H1 (cell line): ENCODE data around the gene ACTN3.

Source experiments
- CHD2 ChIP-seq: IDR thresholded peaks from 2 replicates; pipeline ENCODE4 v1.6.1; 2012; ENCODE audit warnings: low read length, improper control_type of control experiment
- CTCF ChIP-seq, 3 experiments: IDR thresholded peaks; 1 replicate in 2 of 3; 2 replicates in 1 of 3; pipeline versions ENCODE4 v1.5.1 to v1.6.1; 2011; ENCODE audit warnings: low read length in 3 of 3, mild to moderate bottlenecking in 3 of 3, inconsistent platforms in 2 of 3, low read depth in 1 of 3, moderate library complexity in 1 of 3; ENCODE audit not compliant: insufficient read depth in 1 of 3; ENCODE audit errors: control extremely low read depth in 1 of 3
- JUN ChIP-seq: IDR thresholded peaks from 2 replicates; pipeline ENCODE4 v1.6.1; 2011; ENCODE audit warnings: low read depth, mild to moderate bottlenecking, improper control_type of control experiment, low read length
- JUND ChIP-seq: IDR thresholded peaks from 2 replicates; pipeline ENCODE4 v1.6.1; 2011; ENCODE audit warnings: mild to moderate bottlenecking, improper control_type of control experiment, low read length
- POLR2A ChIP-seq, 2 experiments: IDR thresholded peaks; 1 replicate in 1 of 2; 2 replicates in 1 of 2; pipeline ENCODE4 v1.6.1; 2011; ENCODE audit warnings: low read depth in 2 of 2, low read length in 2 of 2, mild to moderate bottlenecking in 2 of 2; ENCODE audit errors: control extremely low read depth in 1 of 2
- YY1 ChIP-seq: IDR thresholded peaks from 2 replicates; pipeline ENCODE4 v1.6.1; 2011; ENCODE audit warnings: low read depth, mild to moderate bottlenecking, low read length
- ZNF274 ChIP-seq: IDR thresholded peaks from 2 replicates; pipeline ENCODE4 v1.7.0; 2012; ENCODE audit warnings: low read length, borderline replicate concordance; ENCODE audit errors: extremely low read depth

- TF ChIP-seq YY1 (no peak), POLR2A (IDR thresholded peaks at IDR 0.05; ENCODE audit: control extremely low read depth in 1 of 2, low read depth in 2 of 2, low read length in 2 of 2) (no peak), CTCF (IDR thresholded peaks at IDR 0.05; ENCODE audit: control extremely low read depth in 1 of 3, insufficient read depth in 1 of 3, low read depth in 1 of 3, low read length in 3 of 3) (no peak), ZNF274 (no peak), JUN (no peak), CHD2 (no peak), JUND (no peak)
Measured at GRCh38 chr11:66562907-66563583, 16.3 kb downstream of the ACTN3 start.
